HG02884 (cell line): ENCODE data around the gene MAP3K13.

Source experiments
- ATAC-seq: cut with Tn5 transposase; IDR thresholded peaks from one replicate; pipeline ENCODE4 v1.9.1; 2021; ENCODE audit warnings: mild to moderate bottlenecking, moderate library complexity; ENCODE audit not compliant: unreplicated experiment

Gene MAP3K13

GRCh38 chr3:185498503-185499396, 135.8 kb downstream of the MAP3K13 start, which contains the start of gene TMEM41A:
Gene TMEM41A, minus strand, starts transcription at chr3:185499035. Its CDS starts 74 bp downstream, at chr3:185498961.
- ATAC-seq: peak; percentile 93

GRCh38 chr3:185502987-185503386, 140.1 kb downstream of the MAP3K13 start:
- no peak for ATAC-seq

GRCh38 chr3:185503521-185503920, 140.6 kb downstream of the MAP3K13 start:
- no peak for ATAC-seq

GRCh38 chr3:185504636-185505035, 141.7 kb downstream of the MAP3K13 start:
- no peak for ATAC-seq

DNA sequence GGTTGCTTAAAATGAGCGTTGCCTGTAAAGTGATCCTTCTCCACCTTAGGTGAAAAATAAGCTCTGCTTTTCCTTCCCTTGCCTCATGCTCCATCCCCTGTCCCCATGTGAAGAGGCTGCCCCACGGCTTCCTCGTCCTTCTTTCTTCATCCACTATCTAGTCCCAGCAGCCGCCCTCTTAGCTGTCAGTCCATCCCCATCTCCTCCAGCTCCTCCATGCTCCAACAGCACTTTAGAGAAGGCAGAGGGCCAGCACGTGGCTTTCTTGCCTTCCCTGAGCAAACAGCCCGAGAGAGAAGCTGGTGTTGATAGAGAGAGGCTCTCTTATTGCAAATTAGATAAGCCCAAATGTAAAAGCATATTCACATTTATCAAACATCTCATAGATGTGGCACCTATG, 144.9 kb downstream of the MAP3K13 start:
- no peak for ATAC-seq

DNA sequence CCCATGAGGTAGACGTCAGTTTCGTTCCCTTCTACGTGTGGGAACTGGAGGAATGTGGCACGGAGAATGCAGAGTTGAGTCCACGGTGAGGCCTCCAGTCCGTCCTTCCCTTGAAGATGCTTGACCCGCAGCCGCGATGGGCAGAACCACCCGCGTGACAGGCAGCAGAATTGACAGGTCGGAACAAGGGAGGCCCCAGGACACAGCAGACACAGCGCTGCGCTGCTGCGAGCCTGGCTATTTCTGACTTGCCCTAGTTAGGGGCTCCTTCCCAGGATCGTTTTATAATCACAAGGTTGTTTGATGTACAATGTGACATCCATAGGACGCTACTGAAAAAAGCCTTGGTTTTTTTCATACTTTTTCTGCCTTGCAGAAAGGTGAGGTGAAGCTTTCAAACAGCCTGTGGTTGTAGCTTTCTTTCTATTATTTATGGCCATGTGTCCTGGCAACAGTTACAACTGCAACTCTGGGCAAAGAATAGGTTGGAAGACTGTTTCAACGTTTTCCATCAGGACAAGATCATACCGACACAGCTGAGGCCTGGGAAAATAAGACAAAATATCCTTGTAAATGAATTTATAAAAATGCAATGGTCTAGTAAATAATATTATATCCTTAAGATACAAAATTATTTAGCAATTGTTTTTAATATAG, 145.5 kb downstream of the MAP3K13 start:
- ATAC-seq: no peak

- ATAC-seq: no peak
Observed at GRCh38 chr3:185511711-185512110, 148.8 kb downstream of the MAP3K13 start.

DNA sequence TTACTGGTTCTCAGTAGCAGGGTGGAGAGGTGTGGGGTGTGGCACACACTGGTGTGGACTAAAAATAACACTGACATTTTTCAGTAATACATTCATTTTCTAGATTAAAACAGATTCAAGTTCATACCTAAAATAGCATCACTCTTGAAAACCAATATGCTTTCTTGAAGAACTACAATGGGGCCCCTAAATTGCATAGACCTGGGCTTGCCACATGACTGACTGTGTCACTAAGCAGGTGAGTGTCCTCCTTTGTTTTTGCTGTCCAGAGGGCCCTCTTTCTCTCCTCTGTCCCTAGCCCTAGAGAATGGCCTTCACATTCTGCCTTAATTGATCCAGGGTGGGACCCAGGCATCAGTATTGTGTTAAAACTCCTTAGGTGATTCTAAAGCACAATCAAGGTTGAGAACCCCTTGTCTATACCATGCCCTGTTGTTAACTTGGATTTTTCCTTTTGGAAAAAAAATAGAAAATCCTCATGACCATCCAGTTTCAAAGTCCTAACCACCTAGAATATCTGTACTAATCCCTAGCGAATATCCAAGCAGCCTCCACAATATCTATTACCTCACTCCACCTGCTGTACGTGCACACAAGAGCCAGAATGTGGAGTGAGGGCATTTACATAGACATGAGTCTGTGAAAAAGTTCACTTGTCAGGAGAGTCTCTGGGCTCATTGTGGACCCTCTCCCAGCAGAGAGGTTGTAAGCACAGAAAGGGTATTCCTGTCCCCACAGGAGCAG, 154.6 kb downstream of the MAP3K13 start:
- no peak for ATAC-seq

DNA sequence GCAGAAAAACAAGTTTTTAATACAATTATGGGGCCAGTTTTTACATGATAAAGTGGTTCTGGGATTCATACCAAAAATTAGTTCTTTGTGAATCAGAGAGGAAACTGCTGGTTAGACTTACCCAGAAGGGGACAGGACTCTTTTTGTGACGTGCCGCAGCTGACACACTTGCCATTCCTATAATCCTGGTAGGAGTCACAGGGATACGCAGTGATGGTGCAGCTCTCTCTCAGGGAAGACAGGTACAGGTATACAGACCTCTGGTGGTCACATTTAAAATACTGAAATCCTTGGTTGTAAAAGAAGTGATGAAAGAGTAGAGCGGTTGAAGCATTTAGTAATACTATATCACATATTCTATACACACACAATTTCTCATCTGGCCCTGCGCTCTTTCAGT, 156.1 kb downstream of the MAP3K13 start:
- no peak for ATAC-seq

DNA sequence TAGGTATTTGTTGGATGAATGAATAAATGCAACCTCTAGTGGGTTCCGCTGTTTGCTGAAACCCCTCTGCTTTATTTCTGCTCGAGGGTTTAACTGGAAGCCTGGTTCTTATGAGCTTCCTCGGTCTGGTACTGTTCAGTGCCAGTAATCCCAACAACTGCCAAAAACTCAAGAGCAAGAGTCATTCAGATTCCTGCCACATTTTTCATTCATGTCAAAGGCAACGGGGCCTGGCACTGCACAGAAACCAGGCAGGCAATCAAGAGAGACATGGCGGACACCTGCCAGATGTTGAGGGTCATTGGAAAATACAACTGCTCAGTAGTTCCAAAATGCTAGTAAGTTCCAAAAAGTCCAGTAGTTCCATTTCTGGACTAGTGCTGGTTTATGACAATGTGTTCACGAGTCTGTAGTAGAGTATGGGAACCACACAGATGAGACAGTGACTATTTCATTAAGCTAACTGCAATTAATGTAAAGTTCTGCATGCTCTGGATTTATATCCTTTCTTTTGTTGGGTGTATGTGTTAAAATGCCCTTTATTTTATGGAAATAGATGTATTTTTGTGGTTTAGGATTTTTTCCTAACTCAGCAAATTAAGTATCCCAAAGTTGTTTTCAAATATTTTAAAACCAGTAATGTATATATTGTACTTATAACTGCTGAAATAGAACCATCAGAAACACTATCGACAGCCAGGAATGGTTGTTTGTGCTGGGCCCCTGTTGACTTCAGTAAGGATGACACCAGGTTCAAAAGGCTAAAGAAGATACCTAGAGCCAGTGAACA, 158.6 kb downstream of the MAP3K13 start:
- ATAC-seq: no peak

GRCh38 chr3:185526349-185526951, 163.5 kb downstream of the MAP3K13 start:
- no peak for ATAC-seq

DNA sequence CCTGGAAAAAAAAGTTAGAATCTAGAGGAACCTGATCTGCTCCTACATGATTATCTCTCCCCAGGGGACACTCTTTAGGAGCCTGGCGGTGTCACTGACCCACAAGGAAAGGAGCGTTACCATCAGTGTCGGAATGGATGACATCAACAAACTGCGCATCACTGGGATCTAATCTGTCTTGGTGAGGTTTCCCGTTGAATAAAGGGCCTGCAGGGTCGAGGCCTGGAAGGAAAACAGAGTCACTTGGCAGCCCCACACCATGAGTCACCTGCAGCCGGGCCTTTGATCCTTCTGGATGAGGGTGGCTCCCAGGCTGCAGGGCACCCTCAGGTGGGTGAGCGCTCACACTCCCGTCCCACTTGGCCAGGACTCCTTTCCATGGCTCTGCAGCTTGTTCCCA, 164.4 kb downstream of the MAP3K13 start:
- ATAC-seq: no peak

DNA sequence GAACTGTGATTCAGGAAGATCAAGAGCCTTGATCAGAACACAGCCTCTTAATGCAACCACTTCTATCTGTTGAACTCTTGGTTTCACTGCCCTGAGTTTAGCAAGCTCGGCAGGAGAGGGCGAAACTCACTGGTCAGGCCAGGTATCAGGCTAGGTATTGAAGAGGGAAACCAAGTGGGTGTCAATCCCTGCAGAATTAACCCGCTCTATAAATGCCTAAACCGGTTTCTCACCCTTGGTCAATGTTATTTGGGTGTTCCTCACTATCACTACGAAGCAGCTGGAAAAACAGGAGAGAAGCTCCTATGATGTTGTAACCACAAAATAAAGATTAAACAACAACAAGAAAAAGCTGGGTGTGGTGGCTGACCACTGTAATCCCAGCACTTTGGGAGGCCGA, 165.6 kb downstream of the MAP3K13 start:
- ATAC-seq: no peak

DNA sequence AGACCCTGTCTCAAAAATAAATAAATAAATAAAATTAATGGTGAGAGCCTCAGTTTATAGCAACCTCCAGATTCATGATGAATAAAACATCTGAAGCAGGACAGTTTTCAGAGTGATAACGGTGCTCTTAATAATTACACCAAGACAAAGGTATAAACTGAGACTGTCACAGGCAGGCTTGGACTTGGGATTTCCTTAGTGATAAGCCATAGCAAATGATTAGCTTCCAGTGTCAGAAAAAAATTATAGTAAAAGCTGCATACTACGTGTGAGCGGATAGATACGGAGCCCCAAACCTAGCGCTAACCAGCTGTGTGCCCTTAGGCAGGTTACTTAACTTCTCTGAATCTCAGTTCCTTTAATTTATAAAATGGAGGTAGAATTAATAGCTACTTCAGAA, 167.9 kb downstream of the MAP3K13 start:
- ATAC-seq: no peak

- no peak for ATAC-seq
Observed at GRCh38 chr3:185532901-185533300, 170.0 kb downstream of the MAP3K13 start.

- no peak for ATAC-seq
Observed at GRCh38 chr3:185534511-185534910, 171.6 kb downstream of the MAP3K13 start.

DNA sequence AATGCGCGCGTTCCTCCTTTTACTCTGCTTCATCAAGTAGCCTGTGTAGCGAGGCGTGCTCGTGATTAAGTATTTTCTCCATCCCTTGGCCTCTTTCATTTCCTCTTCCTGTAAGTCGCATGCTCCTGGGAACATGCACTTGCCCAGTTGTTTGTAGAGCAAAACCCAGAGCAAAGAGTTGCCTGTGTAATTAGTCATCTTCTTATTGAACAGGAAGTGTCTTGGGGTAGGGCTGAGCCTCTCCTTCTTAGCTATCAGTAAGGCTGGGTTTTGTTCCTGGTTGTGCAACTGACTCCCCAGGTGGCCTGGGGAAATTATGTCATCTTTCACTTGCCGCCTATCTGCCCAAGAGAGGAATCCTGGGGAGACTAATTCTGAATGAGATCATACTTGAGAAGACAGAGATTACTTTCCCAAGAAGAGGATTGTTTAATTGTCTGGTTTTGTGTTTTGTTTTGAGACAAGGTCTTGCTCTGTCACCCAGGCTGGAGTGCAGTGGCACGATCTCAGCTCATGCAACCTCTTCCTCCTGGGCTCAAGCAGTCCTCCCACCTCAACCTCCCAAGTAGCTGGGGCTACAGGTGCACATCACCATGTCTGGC, 174.5 kb downstream of the MAP3K13 start:
- ATAC-seq: peak; percentile 97
